GM19467 (cell line): ENCODE results near the gene ATRN.

Experiments
- ATAC-seq: cut with Tn5 transposase; IDR thresholded peaks from one replicate; pipeline ENCODE4 v1.9.1; 2021; ENCODE audit warnings: mild to moderate bottlenecking, moderate library complexity; ENCODE audit not compliant: unreplicated experiment

Gene ATRN

DNA sequence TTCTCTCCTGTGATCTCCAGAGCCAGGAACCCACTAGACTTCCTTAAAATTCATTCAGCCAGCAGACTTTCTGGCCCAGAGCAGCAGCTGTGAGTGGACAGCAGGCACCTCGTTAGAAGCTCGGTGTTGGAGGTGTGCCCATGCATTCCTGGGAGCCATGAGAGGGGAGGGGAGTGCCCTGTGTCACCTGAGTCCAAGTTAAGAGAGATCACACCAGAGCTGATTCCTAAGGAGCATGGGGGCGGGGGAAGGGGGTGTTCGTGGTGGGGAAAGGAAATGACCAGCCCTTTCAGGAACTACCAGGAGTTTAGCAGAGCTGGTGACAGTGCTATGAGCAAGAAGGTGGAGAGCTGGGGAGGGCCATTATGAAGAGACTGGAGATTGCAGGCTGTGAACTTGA, 145.4 kb downstream of the ATRN start:
- ATAC-seq: no peak

- ATAC-seq: no peak
Observed at GRCh38 chr20:3621111-3621510, 150.3 kb downstream of the ATRN start.

DNA sequence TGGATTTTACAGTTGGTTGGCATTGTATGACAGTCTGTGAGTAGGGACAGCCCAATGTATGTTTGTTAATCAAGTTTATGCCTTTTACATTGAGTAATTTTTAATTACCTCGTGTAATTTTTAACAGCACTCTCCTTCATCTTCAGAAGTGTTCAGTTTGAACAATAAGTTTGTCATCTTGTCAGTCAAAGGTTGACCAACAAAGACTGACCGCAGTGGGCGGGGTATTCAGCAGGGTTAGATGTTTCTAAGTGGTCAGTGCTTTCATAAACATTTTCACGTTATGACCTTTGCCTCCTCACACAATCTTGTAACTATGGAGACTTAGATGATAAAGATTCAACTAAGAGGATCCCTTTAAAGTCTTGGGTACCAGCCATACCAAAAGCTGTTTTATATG, 151.6 kb downstream of the ATRN start:
- no peak for ATAC-seq

DNA sequence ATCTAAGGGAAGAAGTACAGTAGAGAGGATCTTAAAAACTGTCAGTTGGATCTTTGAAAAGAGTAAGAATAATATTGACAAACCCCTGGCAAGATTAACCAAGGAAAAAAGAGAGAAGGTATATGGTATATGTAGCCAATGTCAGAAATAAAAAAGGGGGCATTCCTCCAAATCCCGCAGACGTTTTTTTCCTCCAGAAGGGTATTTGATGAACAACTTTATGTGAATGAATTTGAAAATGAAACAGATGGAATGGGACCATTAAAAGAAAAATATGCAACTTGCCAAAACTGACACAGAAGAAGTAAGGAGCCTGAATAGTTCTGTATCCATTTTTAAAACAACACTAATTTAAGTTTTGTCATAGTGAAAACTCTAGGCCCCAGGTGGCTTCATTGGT, 156.7 kb downstream of the ATRN start:
- no peak for ATAC-seq

DNA sequence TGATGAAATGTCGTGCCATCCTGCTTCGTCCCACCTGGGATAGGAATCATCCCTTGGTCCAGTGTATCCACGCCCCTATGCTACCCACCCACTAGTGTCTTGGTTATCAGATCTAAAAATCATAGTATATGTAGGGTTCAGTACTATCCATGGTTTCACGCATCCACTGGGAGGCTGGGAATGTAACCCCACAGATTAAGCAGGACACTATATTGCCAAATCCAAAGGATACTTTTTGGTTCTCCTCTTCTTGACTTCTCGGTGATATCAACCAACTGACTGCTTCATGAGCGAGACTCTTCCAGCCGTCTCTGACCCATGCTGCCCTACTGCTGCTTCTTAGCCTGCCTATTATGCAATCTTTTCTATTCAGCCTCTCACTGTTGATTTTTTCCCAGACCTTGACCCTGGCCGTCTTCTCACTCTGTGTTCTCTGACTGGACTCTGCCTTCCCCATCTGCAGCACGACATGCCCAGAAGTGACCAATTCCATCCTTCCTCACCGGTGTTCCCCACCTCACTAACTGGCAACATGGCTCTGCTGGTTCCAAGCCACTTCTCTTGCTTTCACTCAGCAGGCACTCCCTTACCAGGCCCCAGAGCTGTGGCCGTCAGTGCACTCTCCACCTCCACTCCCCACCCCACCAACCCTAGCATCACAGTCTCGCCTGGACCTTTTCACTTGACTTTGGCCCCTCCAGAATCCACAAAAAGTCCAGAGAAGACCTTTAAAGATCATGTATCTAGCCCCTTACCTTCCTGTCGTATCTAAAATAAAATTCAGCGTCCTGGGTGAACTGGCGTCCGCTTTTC, 157.9 kb downstream of the ATRN start:
- ATAC-seq: no peak

GRCh38 chr20:3629893-3630292, 159.1 kb downstream of the ATRN start:
- ATAC-seq: no peak

GRCh38 chr20:3630429-3630828, 159.6 kb downstream of the ATRN start:
- no peak for ATAC-seq

DNA sequence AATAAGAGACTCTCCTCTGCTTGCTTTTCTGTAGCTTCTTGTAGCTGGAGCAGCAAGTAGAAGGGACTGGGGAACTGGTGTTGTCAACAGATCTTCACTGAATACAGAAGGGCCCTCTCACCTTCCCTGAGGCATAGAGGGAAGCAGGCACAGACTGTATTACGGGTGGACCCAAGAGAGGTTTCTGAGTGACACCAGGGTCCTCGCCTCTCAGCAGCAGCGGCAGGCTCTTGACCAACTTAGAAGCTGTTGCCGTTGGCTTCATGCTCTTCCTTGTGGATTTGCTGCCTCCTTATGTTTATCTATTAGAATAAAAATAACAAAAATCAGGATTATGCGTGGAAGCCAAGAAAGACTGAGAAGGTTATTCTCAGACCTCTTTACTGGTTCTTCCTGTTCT, 160.7 kb downstream of the ATRN start:
- ATAC-seq: no peak

- ATAC-seq: no peak
Observed at GRCh38 chr20:3632311-3633004, 161.6 kb downstream of the ATRN start.

DNA sequence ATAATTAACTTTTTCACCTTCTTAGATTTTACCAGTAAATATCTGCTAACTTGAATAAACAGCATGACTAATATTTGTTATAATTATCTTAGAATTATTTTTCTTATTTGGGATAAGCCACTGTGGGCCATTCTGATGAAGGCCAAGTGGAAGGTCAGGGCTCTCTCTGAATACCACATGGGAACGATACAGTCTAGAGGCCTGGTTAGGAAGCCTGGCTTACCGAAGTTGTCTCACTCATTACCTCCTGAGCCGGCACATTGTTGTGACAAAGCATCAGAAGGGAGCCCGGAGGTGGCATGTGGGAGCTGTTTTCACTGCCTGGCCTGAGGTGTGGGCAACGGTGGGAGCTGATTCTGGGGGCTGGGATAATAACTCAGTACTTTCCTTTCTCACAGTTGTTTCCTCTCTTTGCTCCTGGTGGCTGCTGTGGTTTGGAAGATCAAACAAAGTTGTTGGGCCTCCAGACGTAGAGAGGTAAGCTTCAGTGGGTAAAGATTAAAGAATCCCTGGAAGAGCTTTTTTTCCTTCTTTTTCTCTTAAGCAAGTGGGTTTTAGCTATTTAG, 163.2 kb downstream of the ATRN start:
- ATAC-seq: no peak

DNA sequence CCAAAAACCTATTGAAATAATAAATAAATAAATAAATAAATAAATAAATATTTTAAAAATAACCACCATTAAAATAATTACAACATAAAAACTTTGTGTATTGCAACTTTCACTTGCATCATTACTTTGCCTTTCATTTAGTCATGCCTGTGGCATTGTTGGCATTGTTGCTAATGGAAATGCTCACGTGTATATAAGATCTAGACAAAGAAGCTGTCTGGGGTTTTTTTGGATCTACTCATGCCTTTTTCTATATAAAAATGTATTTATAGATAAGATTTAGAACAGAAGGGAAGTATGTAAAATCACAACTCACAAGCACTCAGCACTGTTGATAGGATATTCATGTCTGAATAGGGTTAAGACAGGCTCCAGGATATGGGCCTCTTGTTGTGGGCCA, 164.5 kb downstream of the ATRN start:
- no peak for ATAC-seq

DNA sequence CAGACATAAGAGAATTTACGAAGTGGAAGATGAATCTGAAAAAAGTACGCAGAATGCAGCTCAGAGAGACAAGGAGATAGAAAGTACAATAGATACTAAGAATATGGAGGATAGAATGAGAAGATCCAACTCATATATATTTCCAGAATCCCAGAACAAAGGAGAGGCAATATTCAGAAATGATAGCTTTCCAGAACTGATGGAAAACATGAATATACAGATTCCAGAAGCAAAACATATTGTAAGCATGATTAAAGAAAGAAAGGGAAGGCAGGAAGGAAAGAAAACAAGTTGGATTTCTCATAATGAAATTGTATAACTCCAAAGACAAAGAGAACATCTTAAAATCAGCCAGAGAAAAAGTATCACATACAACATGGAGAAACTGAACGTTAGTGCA, 169.4 kb downstream of the ATRN start:
- ATAC-seq: no peak

DNA sequence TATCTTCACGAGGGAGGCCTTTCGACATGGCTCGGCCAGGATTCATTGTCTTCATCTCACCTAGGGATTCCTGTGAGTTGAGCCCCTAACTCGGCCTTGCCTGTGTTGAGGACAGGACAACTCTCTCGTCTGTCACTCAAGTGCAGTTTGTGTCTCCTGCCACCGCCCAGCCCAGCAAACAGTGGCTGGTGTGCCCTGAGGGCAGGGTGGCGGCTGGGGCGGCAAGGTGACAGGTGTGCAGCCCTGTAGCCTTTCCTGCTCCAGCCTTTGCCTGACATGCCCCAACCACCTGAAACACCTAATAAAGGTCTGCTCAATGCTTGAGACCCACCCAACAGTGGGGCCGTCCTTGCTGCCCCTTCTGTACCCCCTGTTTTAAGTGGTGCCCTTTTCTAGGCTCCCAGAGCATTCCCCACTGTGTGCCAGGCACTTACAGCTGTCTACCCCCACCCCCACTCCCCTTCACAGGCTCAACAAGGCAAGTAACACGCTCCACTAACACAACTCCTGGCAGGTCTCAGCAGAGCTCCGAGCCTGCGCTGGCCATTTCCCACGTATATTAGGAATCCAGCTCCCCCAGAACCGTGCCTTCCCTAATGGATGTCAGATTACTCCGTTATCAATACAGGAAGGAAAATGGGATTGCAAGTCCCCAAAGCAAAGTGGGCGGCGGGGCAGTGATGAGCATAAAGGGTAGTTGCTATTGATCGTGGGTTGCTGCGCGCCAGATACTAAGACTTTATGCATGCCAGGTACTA, 174.7 kb downstream of the ATRN start:
- no peak for ATAC-seq

DNA sequence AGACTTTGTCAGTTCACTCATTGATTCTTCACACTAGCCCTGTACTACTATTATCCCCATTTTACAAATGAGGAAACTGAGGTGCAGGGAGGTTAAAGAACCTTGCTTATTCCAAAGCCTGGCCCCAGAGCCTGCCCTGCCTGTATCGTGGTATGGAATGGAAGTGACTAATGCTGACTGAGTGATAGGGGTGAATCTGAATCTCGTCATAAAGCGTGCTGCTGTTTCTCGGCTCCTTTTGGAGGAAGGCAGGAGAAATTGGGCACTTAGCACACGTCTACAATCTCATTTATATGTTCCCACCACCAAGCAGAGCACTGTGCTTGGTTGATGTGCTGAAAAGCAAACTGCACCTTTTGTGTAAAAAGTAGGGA, 175.2 kb downstream of the ATRN start:
- no peak for ATAC-seq

GRCh38 chr20:3646651-3647050, 175.8 kb downstream of the ATRN start:
- no peak for ATAC-seq

DNA sequence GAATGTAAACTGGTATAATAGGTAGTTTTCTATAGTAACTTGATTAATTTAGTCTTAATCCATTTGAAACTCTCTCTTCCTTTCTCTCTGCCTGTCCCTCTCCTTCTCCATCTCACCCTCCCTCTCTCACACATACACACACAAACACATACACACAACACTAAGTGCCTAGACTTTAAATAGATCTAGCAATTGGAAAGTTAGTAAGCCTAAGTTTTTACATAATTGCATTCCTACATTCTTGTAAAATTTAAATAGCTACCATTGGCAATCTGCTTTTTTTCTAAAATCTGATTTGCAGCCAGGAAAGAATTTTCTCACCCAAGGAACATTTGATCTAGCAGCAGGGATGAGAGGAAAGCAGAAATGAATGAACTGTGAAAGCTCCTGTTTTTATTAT, 176.7 kb downstream of the ATRN start:
- no peak for ATAC-seq

DNA sequence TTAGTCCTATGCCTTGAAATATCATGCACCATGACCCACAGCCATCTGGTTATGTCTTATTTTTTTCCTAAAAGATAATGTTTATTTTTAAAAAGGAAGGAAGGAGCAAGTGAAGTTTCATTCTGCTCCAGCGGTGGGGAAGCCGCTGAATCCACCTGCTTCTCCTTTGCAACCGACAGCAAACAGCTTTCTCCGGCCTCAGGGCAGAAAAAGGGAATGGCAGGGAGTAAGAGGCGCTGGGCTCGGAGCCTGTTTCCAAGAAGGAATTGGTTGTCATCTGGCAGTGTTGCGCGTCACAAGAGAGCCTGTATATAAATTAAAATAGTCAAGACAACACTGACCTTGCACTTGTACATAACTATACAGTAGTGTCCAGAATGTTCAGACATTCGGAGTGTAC, 178.1 kb downstream of the ATRN start:
- no peak for ATAC-seq

DNA sequence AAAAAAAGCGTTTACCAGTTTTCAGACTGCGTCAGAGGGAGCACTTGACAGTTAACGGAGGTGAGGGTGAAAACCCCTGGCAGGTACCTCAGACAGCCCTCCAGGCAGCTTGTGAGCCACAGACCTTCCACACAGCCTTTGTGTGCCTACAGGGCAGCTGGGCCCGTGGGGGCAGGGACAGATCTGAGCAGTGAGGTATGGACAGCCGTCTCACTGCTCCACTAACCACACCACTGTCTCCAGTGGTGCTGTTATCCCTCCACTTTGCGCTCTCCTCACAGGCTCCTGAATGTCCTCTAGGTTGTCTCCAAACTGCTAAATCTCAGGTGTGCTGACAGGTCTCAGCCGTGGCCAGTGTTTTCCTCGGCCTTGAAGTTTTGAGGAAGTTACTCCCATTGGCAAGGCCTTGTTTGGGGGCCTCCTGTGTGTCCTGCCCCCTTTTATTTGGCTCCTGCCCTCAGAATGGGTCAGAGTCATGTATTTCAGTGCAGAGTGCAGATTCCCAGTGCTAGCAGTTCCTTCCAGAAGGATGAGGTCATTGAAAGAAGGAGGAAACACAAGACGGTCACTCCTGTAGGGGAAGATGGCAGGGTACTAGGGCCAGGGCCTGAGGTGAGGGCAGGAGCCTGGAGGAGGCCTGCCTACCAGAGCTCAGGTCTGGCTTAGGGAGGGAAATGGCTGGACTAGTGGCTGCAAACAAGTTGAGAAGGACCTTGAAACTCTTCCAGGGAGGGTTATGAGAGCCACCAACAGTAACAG, 180.6 kb downstream of the ATRN start:
- no peak for ATAC-seq

DNA sequence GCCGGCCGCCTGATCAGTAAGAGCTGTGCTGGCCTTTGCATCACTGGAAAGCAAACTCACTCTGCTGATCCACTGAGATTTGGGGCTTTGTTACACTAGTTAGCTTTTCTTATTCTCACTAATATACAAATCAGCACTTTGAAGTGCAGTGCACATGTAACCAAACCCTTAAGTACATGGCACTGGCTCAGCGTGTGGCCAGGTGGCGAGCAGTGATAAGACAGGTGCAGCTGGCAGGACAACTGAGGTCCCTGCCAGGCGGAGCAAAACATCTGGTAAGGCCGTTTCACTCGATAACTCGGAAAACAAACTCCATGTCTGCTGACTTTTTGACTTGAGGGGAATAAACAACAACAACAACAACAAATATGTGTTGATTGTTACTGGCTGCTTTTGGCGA, 181.4 kb downstream of the ATRN start:
- no peak for ATAC-seq

DNA sequence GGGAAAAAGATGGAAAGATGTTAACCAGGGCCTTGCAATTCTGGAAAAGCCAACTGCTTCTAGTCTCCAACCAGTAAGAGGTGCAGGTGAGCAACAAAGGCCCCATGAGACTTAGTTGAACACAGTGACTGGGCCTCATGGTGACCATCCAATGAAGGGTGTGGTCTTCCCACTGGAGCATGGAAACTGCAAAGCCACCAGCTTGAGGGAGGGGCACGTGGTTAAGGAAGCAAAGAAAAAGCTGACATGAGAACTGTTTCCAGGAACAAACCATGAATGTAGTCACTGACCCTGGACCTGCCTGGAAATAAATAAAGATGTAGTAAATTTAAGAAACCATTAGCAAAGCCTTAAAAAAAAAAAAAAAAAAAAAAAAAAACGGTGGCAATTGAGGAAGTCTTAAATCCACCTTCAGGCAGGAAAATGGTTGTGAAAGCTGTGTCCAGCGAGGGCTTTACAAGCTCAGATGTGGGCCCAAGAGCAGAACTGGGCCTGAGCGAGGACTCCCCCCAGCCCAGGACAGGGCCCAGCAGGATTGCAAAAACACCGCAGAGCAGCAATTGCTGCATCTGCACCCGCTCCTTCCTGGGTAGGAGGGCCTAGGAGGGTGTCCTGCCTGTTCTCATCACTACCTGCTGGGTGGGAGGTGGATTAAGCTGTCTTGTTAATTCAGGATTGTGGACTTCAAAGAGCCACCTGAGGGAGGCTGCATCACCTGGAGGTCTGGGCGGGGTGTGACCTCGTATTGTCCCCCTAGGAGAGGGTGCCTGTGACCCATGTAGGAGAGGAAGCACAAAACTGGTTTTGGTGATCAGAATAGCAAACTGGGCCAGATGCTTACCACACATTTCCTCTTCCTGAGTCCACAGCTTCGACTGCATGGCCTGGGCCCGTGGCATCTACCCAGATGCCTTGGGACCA, 182.1 kb downstream of the ATRN start:
- ATAC-seq: no peak
